Keratinocyte (primary cell): ENCODE results near the gene CPNE7.

Experiments
- EZH2 ChIP-seq: IDR thresholded peaks from one replicate; pipeline ENCODE4 v1.6.1; 2012; ENCODE audit warnings: inconsistent platforms, mild to moderate bottlenecking, low read length, moderate library complexity
- TF ChIP-seq, protein P1 (sequence below), 3 experiments: IDR thresholded peaks in 1 of 3; conservative IDR thresholded peaks in 1 of 3; optimal IDR thresholded peaks in 1 of 3; 2 replicates in 2 of 3; 3 replicates in 1 of 3; pipeline versions ENCODE3 to v1.5.1; 2011; ENCODE audit warnings: low read length in 3 of 3, mild to moderate bottlenecking in 3 of 3, moderate library complexity in 2 of 3, control low read depth in 1 of 3, inconsistent platforms in 1 of 3; ENCODE audit not compliant: insufficient read depth in 2 of 3; ENCODE audit errors: extremely low read depth in 1 of 3

DNA sequence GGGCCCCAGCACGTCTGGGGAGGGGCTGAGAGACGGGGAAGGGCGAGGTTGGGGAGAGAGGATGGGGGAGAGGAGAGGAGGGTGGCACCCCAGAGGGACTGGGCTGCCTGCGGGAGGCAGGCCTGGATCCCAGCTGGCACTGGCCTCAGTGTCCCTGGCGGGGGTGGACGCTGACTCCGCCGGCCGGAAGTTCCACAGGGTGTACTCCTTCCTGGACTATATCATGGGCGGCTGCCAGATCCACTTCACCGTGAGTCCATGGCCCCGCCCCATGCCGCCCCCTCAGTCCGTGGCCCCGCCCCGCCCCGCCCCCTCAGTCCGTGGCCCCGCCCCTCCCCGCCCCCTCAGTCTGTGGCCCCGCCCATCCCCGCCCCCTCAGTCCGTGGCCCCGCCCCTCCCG lies 11.3 kb downstream of the CPNE7 start:
- TF ChIP-seq, protein P1, sequence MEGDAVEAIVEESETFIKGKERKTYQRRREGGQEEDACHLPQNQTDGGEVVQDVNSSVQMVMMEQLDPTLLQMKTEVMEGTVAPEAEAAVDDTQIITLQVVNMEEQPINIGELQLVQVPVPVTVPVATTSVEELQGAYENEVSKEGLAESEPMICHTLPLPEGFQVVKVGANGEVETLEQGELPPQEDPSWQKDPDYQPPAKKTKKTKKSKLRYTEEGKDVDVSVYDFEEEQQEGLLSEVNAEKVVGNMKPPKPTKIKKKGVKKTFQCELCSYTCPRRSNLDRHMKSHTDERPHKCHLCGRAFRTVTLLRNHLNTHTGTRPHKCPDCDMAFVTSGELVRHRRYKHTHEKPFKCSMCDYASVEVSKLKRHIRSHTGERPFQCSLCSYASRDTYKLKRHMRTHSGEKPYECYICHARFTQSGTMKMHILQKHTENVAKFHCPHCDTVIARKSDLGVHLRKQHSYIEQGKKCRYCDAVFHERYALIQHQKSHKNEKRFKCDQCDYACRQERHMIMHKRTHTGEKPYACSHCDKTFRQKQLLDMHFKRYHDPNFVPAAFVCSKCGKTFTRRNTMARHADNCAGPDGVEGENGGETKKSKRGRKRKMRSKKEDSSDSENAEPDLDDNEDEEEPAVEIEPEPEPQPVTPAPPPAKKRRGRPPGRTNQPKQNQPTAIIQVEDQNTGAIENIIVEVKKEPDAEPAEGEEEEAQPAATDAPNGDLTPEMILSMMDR (optimal IDR thresholded peaks at IDR 0.05 in 1 of 3, IDR thresholded peaks at IDR 0.05 in 1 of 3, conservative IDR thresholded peaks at IDR 0.05 in 1 of 3; ENCODE audit: extremely low read depth in 1 of 3, insufficient read depth in 2 of 3, low read length in 3 of 3), result no peak
- no peak for TF ChIP-seq EZH2
